GM23338 (cell line): ENCODE data around the gene RMI2. TPM values are rescaled to one million over a fixed set of nuclear protein-coding genes. Genes with fewer than 3 reads are reported as not detected.
A peak's percentile ranks its signal among the peaks of the same experiment; 100 is the strongest.

ENCODE experiments used
- ATAC-seq: fragments of 200-7000 bp; cut with Tn5 transposase; 3 replicates; pipeline ENCODE4 v1.9.1; 2020
- DNase-seq: peaks from one replicate; pipeline ENCODE4 v3.0.0-alpha.2; 2015; ENCODE audit warnings: low spot score
- H2AFZ ChIP-seq: fragments of 200-600 bp; sonication (generic); 2 replicates; pipeline ENCODE4 v1.8.0; 2016; ENCODE audit warnings: antibody characterized with exemption, mild to moderate bottlenecking, moderate library complexity
- H3F3A ChIP-seq: fragments of 200-600 bp; sonication (generic); replicated peaks from 2 replicates; pipeline ENCODE4 v1.8.0; 2017; ENCODE audit warnings: antibody characterized with exemption, mixed run types, low read depth
- H3K27ac ChIP-seq: fragments of 200-600 bp; sonication (generic); 2 replicates; pipeline ENCODE4 v1.6.1; 2016; ENCODE audit warnings: low read depth
- H3K27me3 ChIP-seq: fragments of 200-600 bp; sonication (generic); 2 replicates; pipeline ENCODE4 v1.8.0; 2016; ENCODE audit warnings: mild to moderate bottlenecking, mixed run types, moderate library complexity; ENCODE audit not compliant: insufficient read depth
- H3K36me3 ChIP-seq: fragments of 200-600 bp; sonication (generic); 2 replicates; pipeline ENCODE4 v1.8.0; 2016; ENCODE audit warnings: mild to moderate bottlenecking; ENCODE audit not compliant: insufficient read depth
- H3K4me1 ChIP-seq: fragments of 200-600 bp; sonication (generic); 2 replicates; pipeline ENCODE4 v1.8.0; 2016; ENCODE audit warnings: mild to moderate bottlenecking, moderate library complexity; ENCODE audit not compliant: insufficient read depth
- H3K4me2 ChIP-seq: fragments of 200-600 bp; sonication (generic); 2 replicates; pipeline ENCODE4 v1.7.1; 2017; ENCODE audit warnings: mixed run types
- H3K4me3 ChIP-seq: fragments of 200-600 bp; sonication (generic); 2 replicates; pipeline ENCODE4 v1.6.1; 2016; ENCODE audit warnings: mixed run types
- H3K79me2 ChIP-seq: fragments of 200-600 bp; sonication (generic); replicated peaks from 2 replicates; pipeline ENCODE4 v1.8.0; 2017; ENCODE audit warnings: mild to moderate bottlenecking; ENCODE audit not compliant: insufficient read depth
- H3K9me2 ChIP-seq: fragments of 200-600 bp; sonication (generic); 2 replicates; pipeline ENCODE4 v1.8.0; 2017; ENCODE audit not compliant: insufficient read depth
- H4K20me1 ChIP-seq: fragments of 200-600 bp; sonication (generic); replicated peaks from 2 replicates; pipeline ENCODE4 v1.8.0; 2017; ENCODE audit warnings: mild to moderate bottlenecking; ENCODE audit not compliant: insufficient read depth
- H3K27ac Mint-ChIP-seq: 2 replicates; pipeline ENCODE4 v1.8.0; 2020; ENCODE audit warnings: inconsistent platforms, mild to moderate bottlenecking, moderate library complexity, mixed read lengths
- H3K27me3 Mint-ChIP-seq: 3 replicates; pipeline ENCODE4 v1.8.0; 2022; ENCODE audit warnings: low read depth, mild to moderate bottlenecking, moderate library complexity, mixed read lengths, inconsistent platforms; ENCODE audit not compliant: insufficient read depth, poor library complexity
- H3K36me3 Mint-ChIP-seq: 3 replicates; pipeline ENCODE4 v1.8.0; 2021; ENCODE audit warnings: low read depth, mild to moderate bottlenecking, inconsistent platforms, moderate library complexity, mixed read lengths
- H3K4me1 Mint-ChIP-seq: 3 replicates; pipeline ENCODE4 v1.8.0; 2020; ENCODE audit warnings: mild to moderate bottlenecking, inconsistent platforms, mixed read lengths
- H3K4me3 Mint-ChIP-seq: 3 replicates; pipeline ENCODE4 v1.8.0; 2021; ENCODE audit warnings: moderate library complexity, mild to moderate bottlenecking, inconsistent platforms, mixed read lengths
- H3K9me3 Mint-ChIP-seq: 3 replicates; pipeline ENCODE4 v1.8.0; 2020; ENCODE audit warnings: moderate library complexity, mild to moderate bottlenecking, inconsistent platforms, mixed read lengths
- CREB1 ChIP-seq: fragments of 250-450 bp; sonication (Bioruptor Pico); IDR thresholded peaks from 2 replicates; pipeline ENCODE4 v1.5.0; 2020; ENCODE audit warnings: low read depth, mild to moderate bottlenecking, moderate library complexity
- ETS1 ChIP-seq: IDR thresholded peaks from 2 replicates; pipeline ENCODE4 v1.6.1; 2016; ENCODE audit warnings: antibody characterized with exemption
- EZH2phosphoT487 ChIP-seq: fragments of 200-600 bp; sonication (generic); IDR thresholded peaks from one replicate; pipeline ENCODE4 v1.8.1; 2018; ENCODE audit warnings: antibody characterized with exemption; ENCODE audit not compliant: unreplicated experiment
- NANOG ChIP-seq: IDR thresholded peaks from 2 replicates; pipeline ENCODE4 v1.6.1; 2016; ENCODE audit warnings: antibody characterized with exemption, borderline replicate concordance
- POLR2AphosphoS5 ChIP-seq: IDR thresholded peaks from 2 replicates; pipeline ENCODE4 v1.6.1; 2016; ENCODE audit warnings: antibody characterized with exemption, low read depth
- ZNF114 ChIP-seq: fragments of 250-450 bp; sonication (Bioruptor Pico); IDR thresholded peaks from 2 replicates; pipeline ENCODE4 v1.5.0; 2020; ENCODE audit warnings: mild to moderate bottlenecking, moderate library complexity
- ZNF331 ChIP-seq: fragments of 250-450 bp; sonication (Bioruptor Pico); IDR thresholded peaks from 2 replicates; pipeline ENCODE4 v1.5.0; 2020; ENCODE audit warnings: low read depth, mild to moderate bottlenecking, moderate library complexity
- ZNF462 ChIP-seq: fragments of 250-450 bp; sonication (Bioruptor Pico); IDR thresholded peaks from 2 replicates; pipeline ENCODE4 v1.5.0; 2020; ENCODE audit warnings: mild to moderate bottlenecking, moderate library complexity
- polyA plus RNA-seq: library from polyadenylated mRNA; unstranded; fragments of >200 nt; fragmentation: Nextera tagmentation; extraction: Ambion mirVana; gene quantifications from 2 replicates; pipeline ENCODE4 v1.2.1, GENCODE V29; 2016
- total RNA-seq: library from RNA; depleted of rRNA; stranded (reverse); fragments of >200 nt; shearing (Covaris generic); gene quantifications from 2 replicates; pipeline ENCODE4 v1.2.3, GENCODE V29; 2014
- TF ChIP-seq, protein P1 (sequence below), 2 experiments: fragments of 200-600 bp in 1 of 2; sonication (generic) in 1 of 2; conservative IDR thresholded peaks; 2 replicates each; pipeline versions ENCODE4 v1.5.1 to v1.6.1; 2016 to 2017; ENCODE audit warnings: antibody characterized with exemption in 2 of 2, low read depth in 2 of 2, mild to moderate bottlenecking in 2 of 2, moderate library complexity in 1 of 2

The RMI2 gene
- total and polyA plus RNA-seq, 2 experiments from 2014 or later: 98.2 to 108 TPM

GRCh38 chr16:11307639-11308492, 37.4 kb upstream of the RMI2 start:
- Mint-ChIP-seq H3K4me3 (no peak overlapping the region), H3K27me3 (peaks cover 6% of the 10 kb centered on the region), H3K27ac (no peak overlapping the region; the same call in 1 of the 2 replicates), H3K9me3 (0 out of 3 replicates have a peak, but pooled peaks cover 2% of the 10 kb centered on the region), H3K4me1 (peaks cover 18% of the 10 kb centered on the region), H3K36me3 (no peaks in the 10 kb centered on the region; the same call in 2 of the 3 replicates)
- Histone ChIP-seq H3K79me2 (no peaks in the 10 kb centered on the region), H3K27me3 (no peaks in the 10 kb centered on the region), H3K4me3 (no peak overlapping the region), H3K9me2 (no peaks in the 10 kb centered on the region; the same call in 1 of the 2 replicates), H3K4me1 (peaks cover 22% of the 10 kb centered on the region), H3K27ac (no peak overlapping the region), H2AFZ (peak overlapping the region; percentile 88), H3K36me3 (no peaks in the 10 kb centered on the region; the same call in 1 of the 2 replicates), H3F3A (peaks cover 14% of the 10 kb centered on the region), H3K4me2 (no peak overlapping the region), H4K20me1 (no peaks in the 10 kb centered on the region)
- ATAC-seq (no peak; the same call in 2 of the 3 replicates), DNase-seq (no peak)
- TF ChIP-seq ZNF462 (CRISPR knock-in tag): no peak
- no peak for TF ChIP-seq ZNF114
- no peak for TF ChIP-seq ZNF331
- TF ChIP-seq POLR2AphosphoS5: no peak
- TF ChIP-seq, protein P1, sequence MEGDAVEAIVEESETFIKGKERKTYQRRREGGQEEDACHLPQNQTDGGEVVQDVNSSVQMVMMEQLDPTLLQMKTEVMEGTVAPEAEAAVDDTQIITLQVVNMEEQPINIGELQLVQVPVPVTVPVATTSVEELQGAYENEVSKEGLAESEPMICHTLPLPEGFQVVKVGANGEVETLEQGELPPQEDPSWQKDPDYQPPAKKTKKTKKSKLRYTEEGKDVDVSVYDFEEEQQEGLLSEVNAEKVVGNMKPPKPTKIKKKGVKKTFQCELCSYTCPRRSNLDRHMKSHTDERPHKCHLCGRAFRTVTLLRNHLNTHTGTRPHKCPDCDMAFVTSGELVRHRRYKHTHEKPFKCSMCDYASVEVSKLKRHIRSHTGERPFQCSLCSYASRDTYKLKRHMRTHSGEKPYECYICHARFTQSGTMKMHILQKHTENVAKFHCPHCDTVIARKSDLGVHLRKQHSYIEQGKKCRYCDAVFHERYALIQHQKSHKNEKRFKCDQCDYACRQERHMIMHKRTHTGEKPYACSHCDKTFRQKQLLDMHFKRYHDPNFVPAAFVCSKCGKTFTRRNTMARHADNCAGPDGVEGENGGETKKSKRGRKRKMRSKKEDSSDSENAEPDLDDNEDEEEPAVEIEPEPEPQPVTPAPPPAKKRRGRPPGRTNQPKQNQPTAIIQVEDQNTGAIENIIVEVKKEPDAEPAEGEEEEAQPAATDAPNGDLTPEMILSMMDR (conservative IDR thresholded peaks at IDR 0.05; ENCODE audit: low read depth in 2 of 2): no peak
- TF ChIP-seq EZH2phosphoT487: no peak
- no peak for TF ChIP-seq CREB1 (CRISPR knock-in tag)
- no peak for TF ChIP-seq ETS1
- no peak for TF ChIP-seq NANOG
